ENCODE results near the gene PTGES3L.
"Not testable (repeated sequence)": the region's sequence is repeated elsewhere in the genome, so short reads cannot be mapped to it uniquely, and the experiment has no call there.

PTGES3L gene

DNA sequence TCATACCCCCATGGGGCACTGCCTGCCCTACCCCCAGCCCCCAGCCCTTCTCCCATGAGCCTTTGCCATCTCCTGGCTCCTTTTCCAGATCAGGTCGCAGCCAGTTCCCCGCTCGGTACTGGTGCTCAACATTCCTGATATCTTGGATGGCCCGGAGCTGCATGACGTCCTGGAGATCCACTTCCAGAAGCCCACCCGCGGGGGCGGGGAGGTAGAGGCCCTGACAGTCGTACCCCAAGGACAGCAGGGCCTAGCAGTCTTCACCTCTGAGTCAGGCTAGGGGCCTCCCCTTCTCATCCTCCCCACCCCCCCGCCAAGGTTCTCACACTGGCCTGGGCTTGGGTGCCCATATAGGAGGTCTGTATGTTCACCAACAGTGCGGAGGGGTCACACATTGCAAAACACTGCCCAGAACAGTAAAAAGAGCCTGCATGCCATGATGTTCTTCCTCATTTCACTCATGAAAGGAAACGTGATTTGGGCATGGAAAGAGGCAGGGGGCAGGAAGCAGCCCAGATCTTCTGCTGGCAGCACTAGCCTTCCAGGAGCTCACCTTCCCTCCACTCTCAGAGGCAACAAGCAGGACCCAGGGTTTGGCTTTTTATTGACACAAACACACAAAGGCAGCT, 34.3 kb upstream of the PTGES3L start:
- DNase-seq = no peak

GRCh38 chr17:43013296-43013695, 33.4 kb upstream of the PTGES3L start:
- no peak for DNase-seq

DNA sequence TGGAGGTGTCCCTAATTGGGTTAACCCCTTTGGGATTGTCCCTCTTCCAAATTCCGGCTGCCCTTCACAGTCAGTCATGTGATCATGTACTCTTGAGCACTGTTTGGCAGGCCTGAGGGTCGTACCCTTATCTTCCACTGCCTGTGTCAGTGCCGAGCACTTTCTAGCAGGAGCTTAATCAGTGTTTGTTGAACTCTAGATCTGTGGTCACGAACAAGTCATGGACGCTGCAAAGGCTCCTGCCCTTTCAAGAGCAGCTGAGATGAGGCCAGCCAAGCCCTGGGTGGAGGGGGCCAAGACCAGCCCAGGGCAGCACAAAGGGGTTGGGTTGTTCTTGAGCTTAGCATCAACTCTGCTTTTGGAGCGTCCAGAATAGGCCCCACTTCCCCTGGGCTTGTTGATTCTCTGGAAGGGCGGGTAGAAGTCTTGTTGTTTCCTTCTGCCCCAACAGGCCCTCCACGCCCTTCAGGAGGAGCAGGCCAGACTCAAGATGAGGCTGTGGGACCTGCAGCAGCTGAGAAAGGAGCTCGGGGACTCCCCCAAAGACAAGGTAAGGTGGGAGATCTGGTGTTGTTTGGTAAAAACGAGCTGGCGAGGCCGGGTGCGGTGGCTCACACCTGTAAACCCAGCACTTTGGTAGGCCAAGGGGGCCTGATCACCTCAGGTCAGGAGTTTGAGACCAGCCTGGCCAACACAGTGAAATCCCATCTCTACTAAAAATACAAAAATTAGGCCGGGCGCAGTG, 32.0 kb upstream of the PTGES3L start:
- DNase-seq = no peak

GRCh38 chr17:43010667-43011308, 30.9 kb upstream of the PTGES3L start:
- DNase-seq = no peak

- DNase-seq = peak; percentile 92
Observed at GRCh38 chr17:43006639-43007551, 27.0 kb upstream of the PTGES3L start, which contains the start of gene IFI35. Gene IFI35, plus strand, starts transcription at chr17:43006784. Its CDS starts 164 bp downstream, at chr17:43006948.

DNA sequence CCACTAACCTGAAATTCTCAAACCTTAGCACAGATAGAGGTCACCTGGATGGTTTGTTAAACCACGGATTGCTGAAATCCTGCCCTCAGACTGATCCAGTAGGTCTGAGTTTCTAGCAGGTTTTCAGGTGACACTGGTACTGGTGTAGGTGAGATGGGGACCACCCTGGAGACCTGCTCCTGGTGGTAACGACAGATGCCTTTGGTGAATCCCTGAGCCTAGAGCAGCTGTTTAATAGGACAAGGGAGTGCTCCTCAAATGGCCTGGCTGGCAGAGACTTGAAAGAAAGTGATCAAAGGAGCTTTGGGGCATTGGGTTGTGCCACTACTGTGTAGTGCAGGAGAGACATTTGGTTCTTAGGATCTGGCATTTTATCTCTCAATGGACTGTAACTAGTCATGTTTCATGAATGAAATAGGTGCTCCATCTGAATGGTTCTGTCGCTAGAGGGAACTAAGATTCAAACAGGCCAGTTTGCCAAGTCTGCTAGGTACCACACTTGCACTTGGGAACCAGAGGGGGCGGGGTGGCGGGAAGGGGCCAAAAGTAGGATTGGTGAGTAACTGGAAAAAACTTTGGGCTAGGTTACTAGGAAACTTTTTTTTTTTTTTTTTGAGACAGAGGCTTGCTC, 23.8 kb upstream of the PTGES3L start:
- DNase-seq = peak; percentile 84

DNA sequence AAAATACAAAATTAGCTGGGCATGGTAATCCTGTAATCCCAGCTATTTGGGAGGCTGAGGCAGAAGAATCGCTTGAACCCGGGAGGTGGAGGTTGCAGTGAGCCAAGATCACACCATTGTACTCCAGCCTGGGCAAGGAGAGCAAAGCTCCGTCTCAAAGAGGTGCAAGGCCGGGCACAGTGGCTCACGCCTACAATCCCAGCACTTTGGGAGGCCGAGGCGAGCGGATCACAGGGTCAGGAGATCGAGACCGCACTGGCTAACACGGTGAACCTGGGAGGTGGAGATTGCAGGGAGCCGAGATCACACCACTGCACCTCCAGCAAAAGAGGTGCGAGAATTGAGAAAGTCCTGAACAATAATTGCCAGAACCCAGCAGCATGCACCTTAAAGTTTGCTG, 21.0 kb upstream of the PTGES3L start:
- DNase-seq = not testable (repeated sequence)

DNA sequence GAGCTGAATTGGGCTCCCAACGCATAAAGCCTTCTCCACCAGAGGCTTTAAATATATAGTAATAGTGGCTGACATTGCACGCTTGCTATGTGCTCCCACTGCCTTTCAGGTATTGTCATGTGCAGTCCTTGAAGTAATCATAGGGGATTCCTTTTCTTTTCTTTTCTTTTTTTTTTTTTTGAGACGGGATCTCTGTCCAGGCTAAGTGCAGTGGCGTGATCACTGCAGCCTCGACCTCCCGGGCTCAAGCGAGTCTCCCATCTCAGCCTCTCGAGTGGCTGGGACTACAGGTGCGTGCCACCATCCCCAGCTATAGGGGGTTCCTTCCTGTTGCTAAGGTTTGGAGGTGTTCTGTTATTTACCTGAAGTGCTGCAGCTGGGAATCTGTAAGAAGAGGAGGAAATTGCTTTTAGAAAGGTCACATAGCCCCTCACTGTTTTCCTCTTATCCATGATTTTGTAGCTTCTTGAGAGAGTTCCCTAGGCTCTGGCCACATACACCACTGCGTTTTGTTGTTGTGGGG, 19.2 kb upstream of the PTGES3L start:
- no peak for DNase-seq

DNA sequence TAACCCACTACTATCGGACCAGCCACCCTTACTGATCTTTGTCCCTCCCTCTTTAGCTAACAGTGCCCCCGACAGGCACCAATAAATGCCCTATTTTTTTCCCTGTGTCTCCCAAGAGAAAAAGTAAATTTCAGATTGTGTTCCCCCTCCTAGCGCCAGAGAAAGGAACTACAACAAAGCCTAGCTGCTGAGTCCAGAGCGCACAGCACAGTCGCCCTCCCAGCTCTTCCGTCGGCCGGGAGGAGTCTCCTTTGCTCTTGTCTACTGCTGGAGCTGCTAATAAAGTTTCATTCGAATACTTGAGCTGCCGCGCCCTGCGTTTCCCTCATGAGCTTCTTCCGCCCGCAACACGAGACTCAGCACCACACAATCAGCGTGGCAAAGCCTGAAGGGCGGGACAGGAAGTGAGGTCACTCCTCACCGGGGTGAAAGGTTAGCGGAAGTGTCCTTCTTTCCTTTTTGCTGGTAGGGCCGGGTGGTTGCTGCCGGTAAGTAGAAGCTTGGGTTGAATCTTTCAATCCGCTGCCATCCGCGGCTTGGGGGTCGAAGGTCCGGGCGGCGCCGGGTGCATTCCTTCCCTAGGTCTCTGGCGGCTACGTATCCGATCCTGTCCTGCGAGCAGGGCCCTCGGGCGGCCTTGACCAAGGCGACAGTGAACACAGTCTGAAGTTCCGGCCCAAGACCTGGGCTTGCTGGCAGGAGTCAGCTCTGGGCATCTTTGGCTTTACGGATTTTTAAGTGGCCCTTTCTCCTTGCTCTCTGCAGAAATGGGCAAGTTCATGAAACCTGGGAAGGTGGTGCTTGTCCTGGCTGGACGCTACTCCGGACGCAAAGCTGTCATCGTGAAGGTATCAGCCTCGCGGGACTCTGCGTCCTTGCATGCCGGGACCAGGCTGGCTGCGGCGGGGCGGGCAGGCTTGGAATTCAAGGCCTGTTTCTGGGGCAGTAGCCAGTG, 18.4 kb upstream of the PTGES3L start, which contains the start of gene RPL27:
RPL27 (plus strand) TSS at position 436 of the 955 bp plus-strand sequence; CDS start at position 768, 332 bp downstream.
- peak; percentile 100 for DNase-seq

- DNase-seq = no peak
Observed at GRCh38 chr17:42997390-42997983, 17.6 kb upstream of the PTGES3L start.

DNA sequence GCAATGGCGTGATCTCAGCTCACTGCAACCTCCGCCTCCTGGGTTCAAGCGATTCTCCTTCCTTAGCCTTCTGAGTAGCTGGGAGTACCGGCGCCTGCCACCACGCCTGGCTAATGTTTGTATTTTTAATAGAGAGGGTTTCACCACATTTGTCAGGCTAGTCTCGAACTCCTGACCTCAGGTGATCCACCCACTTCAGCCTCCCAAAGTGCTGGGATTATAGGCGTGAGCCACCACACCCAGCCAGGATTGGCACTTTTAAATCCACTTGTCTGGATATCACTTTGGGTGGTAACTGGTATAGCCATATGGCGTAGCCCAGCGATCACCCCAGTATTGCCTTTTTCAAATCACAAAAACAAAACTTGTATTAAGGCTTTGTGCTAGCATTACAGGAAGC, 14.0 kb upstream of the PTGES3L start:
- DNase-seq = not testable (repeated sequence)

GRCh38 chr17:42992872-42993271, 13.0 kb upstream of the PTGES3L start:
- DNase-seq = no peak

- DNase-seq = no peak
Observed at GRCh38 chr17:42991471-42991870, 11.6 kb upstream of the PTGES3L start.

DNA sequence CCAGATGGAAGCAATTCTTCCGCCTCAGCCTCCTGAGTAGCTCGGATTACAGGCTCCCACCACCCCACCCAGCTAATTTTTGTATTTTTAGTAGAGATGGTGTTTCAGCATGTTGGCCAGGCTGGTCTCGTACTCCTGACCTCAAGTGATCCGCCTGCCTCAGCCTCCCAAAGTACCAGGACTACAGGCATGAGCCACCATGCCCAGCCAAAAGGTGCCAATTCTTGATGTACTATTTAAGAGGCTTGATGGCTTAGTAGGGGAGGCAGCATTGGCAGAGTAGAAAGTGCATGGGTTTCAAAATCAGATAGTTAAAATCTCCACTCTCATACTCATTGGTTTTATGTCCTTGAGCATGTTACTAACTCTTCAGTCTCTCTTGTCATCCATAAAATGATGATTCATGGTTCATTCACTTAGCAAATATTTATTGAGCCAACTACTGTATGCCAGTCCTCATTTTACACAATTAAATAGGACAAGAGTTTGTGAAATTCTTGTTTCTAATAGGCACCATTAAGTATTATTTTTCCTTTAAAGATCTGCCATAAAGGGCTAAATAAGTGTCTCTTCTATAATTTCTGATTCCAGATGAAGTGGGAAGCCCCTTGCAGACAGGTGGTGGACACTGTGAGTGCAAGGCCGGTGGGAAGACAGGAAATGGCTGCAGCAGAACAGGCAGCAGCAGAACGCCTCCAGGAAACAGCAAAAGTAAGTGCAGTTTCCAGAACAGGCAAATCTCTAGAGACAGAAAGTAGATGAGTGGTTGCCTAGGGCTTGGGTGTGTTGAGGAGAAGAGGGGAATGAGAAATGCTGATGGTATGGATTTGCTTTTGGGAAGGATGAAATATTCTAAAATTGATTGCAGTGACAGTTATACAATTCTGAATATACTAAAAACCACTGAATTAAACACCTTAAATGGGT, 10.1 kb upstream of the PTGES3L start:
- peak; percentile 73 for DNase-seq

- peak; percentile 39 for DNase-seq
Observed at GRCh38 chr17:42989141-42989540, 9.3 kb upstream of the PTGES3L start.

DNA sequence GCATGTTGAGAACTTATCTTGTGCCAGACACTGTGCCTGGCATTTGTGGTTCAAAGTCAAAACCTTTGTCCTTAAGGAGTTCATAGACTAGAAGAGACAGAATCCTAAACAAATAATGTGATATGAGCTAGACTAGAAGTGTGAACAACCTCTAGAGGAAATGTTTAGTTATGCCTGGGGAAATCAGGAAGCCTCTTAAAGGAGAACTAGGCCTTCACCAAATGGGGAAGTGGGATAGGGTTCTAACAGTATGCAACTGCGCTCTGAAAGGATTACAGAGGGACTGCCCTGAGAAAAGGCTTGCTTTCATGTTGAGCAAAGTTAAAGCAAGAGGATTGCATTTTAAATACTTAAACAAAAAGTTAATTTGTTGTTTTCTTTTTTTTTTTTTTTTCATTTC, 5.3 kb upstream of the PTGES3L start:
- DNase-seq = no peak

DNA sequence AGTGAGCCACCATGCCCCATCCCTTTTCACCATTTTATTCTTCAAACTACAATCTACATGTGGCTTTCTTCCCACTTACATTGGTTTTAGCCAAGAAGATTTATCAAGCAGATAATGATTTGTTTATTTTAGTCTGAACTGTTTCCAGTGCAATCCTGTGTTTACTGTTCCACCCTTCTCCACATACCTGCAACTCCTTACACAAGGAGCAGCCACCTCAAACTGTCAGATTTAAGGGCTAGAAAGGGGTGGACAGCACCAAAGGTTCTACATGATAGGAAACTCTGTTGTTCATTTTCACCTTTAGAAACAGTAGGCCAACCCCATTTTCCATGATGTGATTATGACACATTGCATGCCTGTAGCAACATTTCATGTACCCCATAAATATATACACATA, 2.4 kb upstream of the PTGES3L start:
- no peak for DNase-seq

GRCh38 chr17:42980766-42981397, 1.0 kb upstream of the PTGES3L start:
- DNase-seq = peak; percentile 60
